Measurements from ENCODE around the gene ZIC4. TPM values are rescaled to one million over a fixed set of nuclear protein-coding genes. Genes with fewer than 3 reads are reported as not detected.

The ZIC4 gene
- polyA plus RNA-seq, 1 of the 3 experiments (the other 2 are of a cell fraction): 1.3 TPM

DNA sequence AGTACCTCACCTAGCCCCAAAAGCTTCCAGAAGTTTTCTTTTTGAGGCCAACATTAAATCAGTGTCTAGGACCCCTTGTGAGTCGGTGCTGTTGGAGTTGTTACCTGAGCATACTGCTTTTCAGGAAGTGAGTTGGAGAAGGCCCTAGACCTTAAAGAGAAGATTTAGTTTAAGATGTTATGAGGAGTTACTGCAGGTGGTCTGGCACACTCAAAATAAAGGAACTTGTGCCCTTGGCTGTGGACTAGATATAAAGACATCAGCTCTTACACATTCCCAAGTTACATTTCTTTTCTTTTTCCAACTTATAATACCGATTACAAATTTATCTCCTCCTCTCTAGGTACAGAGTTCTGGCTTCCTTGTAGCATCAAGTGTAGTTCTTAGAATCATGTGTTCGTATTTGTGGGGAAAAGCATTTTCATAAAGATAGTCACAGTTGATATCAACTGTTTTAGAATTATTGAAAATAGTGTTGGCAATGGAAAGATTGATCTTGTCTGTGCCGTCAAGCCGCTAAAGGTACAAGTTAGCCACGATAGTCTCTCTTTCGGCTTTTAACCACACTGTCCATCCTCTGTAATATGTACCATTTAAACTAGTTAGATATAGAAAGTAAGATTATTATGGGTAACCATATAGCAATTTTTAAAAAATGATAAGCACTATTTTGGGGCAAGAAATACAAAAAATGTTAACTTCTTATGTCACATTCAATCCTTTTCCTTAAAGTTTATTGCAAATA is 11.4 kb upstream of the ZIC4 start:
- WGBS (ENCODE audit: low lambda C conversion rate): 79% methylated on average over 7 of the region's 7 CpGs
- H3K9me3 ChIP-seq: no peaks in the 10 kb centered on the region
- H3K9ac ChIP-seq: no peak overlapping the region
- H3K4me3 ChIP-seq (ENCODE audit: low read depth in 2 of 2, low read length in 1 of 2): no peak overlapping the region
- H3K27me3 ChIP-seq (ENCODE audit: insufficient read depth): peaks cover 60% of the 10 kb centered on the region
- H3K4me2 ChIP-seq: no peak overlapping the region
- no peaks in the 10 kb centered on the region for H3F3A ChIP-seq (replicated peaks; ENCODE audit: insufficient read depth)
- TF ChIP-seq RCOR1 (IDR thresholded peaks at IDR 0.05; ENCODE audit: low read length): no peak
- no peak for TF ChIP-seq TAF1 (IDR thresholded peaks at IDR 0.05; ENCODE audit: borderline replicate concordance, low read depth, low read length)
- TF ChIP-seq JUND (IDR thresholded peaks at IDR 0.05): no peak
- TF ChIP-seq, protein P1, sequence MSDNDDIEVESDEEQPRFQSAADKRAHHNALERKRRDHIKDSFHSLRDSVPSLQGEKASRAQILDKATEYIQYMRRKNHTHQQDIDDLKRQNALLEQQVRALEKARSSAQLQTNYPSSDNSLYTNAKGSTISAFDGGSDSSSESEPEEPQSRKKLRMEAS (IDR thresholded peaks at IDR 0.05; ENCODE audit: low read depth): no peak
- no peak for TF ChIP-seq NFIC (IDR thresholded peaks at IDR 0.05; ENCODE audit: borderline replicate concordance)
- TF ChIP-seq, protein P2, sequence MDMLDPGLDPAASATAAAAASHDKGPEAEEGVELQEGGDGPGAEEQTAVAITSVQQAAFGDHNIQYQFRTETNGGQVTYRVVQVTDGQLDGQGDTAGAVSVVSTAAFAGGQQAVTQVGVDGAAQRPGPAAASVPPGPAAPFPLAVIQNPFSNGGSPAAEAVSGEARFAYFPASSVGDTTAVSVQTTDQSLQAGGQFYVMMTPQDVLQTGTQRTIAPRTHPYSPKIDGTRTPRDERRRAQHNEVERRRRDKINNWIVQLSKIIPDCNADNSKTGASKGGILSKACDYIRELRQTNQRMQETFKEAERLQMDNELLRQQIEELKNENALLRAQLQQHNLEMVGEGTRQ (IDR thresholded peaks at IDR 0.05; ENCODE audit: borderline replicate concordance, low read depth, low read length): no peak
- TF ChIP-seq SMC3 (IDR thresholded peaks at IDR 0.05; ENCODE audit: low read depth, low read length): no peak
- no peak for TF ChIP-seq GABPA (IDR thresholded peaks at IDR 0.05; ENCODE audit: low read depth)
- TF ChIP-seq POLR2AphosphoS5 (IDR thresholded peaks at IDR 0.05; ENCODE audit: low read depth, low read length): no peak
- no peak for TF ChIP-seq ELF1 (IDR thresholded peaks at IDR 0.05)
- TF ChIP-seq NRF1 (IDR thresholded peaks at IDR 0.05; ENCODE audit: low read depth, low read length): no peak
- TF ChIP-seq MEF2A (IDR thresholded peaks at IDR 0.05; ENCODE audit: borderline replicate concordance, low read depth): no peak
- TF ChIP-seq RFX5 (IDR thresholded peaks at IDR 0.05; ENCODE audit: low read length): no peak
- no peak for TF ChIP-seq TEAD4 (IDR thresholded peaks at IDR 0.05; ENCODE audit: borderline replicate concordance, insufficient read depth)
- TF ChIP-seq RXRA (IDR thresholded peaks at IDR 0.05; ENCODE audit: borderline replicate concordance, low read depth): no peak
- no peak for TF ChIP-seq FOXM1 (IDR thresholded peaks at IDR 0.05; ENCODE audit: low read depth)
- no peaks in the 10 kb centered on the region; a peak in 1 of 4 replicates for H3K4me1 ChIP-seq (ENCODE audit: control insufficient read depth in 1 of 2, insufficient read depth in 2 of 2, low read depth in 1 of 2, low read length in 1 of 2)
- ChIA-PET POLR2A (no interaction called here), CTCF (no interaction called here)
- H4K20me1 ChIP-seq (ENCODE audit: insufficient read depth): no peaks in the 10 kb centered on the region
- H3K79me2 ChIP-seq (ENCODE audit: insufficient read depth): no peaks in the 10 kb centered on the region
- no peak for DNase-seq
- H3K9me2 ChIP-seq: no peaks in the 10 kb centered on the region
- H2AFZ ChIP-seq (ENCODE audit: low read depth): no peak overlapping the region
- no peaks in the 10 kb centered on the region for H3K36me3 ChIP-seq (replicated peaks in 1 of 2; ENCODE audit: control insufficient read depth in 1 of 2, insufficient read depth in 2 of 2, low read length in 1 of 2)
- H3K27ac ChIP-seq (ENCODE audit: low read depth in 2 of 2, low read length in 1 of 2): no peak overlapping the region

DNA sequence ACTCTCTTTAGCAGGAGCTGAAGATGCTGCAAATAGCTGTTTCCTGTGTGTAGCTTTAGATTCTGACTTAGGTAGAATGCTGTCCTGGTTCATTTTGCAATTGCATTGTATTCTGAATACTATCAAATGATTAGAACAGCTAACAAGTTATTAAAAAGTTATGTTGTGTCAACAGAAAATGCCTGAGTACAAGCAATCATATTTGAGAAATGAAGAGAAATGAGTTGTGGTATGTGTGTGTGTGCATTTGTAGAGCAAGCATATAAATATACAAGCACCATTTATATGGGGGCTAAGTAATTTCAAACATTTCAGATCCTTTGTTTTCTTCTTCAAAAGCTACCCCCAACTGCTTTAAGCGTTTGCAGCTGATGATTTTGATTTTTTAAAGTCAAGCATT is 10.6 kb upstream of the ZIC4 start:
- Histone ChIP-seq H3K4me2 (no peak overlapping the region), H3K4me3 (ENCODE audit: low read depth in 2 of 2, low read length in 1 of 2) (no peak overlapping the region), H3K36me3 (replicated peaks in 1 of 2; ENCODE audit: control insufficient read depth in 1 of 2, insufficient read depth in 2 of 2, low read length in 1 of 2) (no peaks in the 10 kb centered on the region), H3K4me1 (ENCODE audit: control insufficient read depth in 1 of 2, insufficient read depth in 2 of 2, low read depth in 1 of 2, low read length in 1 of 2) (no peaks in the 10 kb centered on the region; a peak in 1 of 4 replicates), H3K9me2 (no peaks in the 10 kb centered on the region), H3K27ac (ENCODE audit: low read depth in 2 of 2, low read length in 1 of 2) (no peak overlapping the region), H3F3A (replicated peaks; ENCODE audit: insufficient read depth) (no peaks in the 10 kb centered on the region), H3K9me3 (no peaks in the 10 kb centered on the region), H3K79me2 (ENCODE audit: insufficient read depth) (no peaks in the 10 kb centered on the region), H2AFZ (ENCODE audit: low read depth) (no peak overlapping the region), H3K9ac (no peak overlapping the region), H3K27me3 (ENCODE audit: insufficient read depth) (peaks cover 58% of the 10 kb centered on the region), H4K20me1 (ENCODE audit: insufficient read depth) (no peaks in the 10 kb centered on the region)
- 33% methylated on average over 1 of the region's 1 CpG for WGBS (ENCODE audit: low lambda C conversion rate)
- CTCF ChIA-PET: interaction anchor here (0.7 kb wide), 1 partner anchor 313 kb away, joined by 3 read pairs; no protein-coding TSS in a partner anchor
- POLR2A ChIA-PET: no interaction called here
- no peak for DNase-seq
- TF ChIP-seq FOSL2 (IDR thresholded peaks at IDR 0.05; ENCODE audit: borderline replicate concordance, low read depth): no peak
- TF ChIP-seq GATA2 (CRISPR knock-in tag; IDR thresholded peaks at IDR 0.05): no peak
- no peak for TF ChIP-seq RXRA (IDR thresholded peaks at IDR 0.05; ENCODE audit: borderline replicate concordance, low read depth)
- no peak for TF ChIP-seq EP300 (IDR thresholded peaks at IDR 0.05; ENCODE audit: borderline replicate concordance in 1 of 2, low read depth in 1 of 2, low read length in 1 of 2)
- TF ChIP-seq, protein P3, sequence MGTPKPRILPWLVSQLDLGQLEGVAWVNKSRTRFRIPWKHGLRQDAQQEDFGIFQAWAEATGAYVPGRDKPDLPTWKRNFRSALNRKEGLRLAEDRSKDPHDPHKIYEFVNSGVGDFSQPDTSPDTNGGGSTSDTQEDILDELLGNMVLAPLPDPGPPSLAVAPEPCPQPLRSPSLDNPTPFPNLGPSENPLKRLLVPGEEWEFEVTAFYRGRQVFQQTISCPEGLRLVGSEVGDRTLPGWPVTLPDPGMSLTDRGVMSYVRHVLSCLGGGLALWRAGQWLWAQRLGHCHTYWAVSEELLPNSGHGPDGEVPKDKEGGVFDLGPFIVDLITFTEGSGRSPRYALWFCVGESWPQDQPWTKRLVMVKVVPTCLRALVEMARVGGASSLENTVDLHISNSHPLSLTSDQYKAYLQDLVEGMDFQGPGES (IDR thresholded peaks at IDR 0.05; ENCODE audit: low read depth, low read length): no peak
- TF ChIP-seq, protein P2 (IDR thresholded peaks at IDR 0.05; ENCODE audit: borderline replicate concordance, low read depth, low read length): no peak
- TF ChIP-seq, protein P4, sequence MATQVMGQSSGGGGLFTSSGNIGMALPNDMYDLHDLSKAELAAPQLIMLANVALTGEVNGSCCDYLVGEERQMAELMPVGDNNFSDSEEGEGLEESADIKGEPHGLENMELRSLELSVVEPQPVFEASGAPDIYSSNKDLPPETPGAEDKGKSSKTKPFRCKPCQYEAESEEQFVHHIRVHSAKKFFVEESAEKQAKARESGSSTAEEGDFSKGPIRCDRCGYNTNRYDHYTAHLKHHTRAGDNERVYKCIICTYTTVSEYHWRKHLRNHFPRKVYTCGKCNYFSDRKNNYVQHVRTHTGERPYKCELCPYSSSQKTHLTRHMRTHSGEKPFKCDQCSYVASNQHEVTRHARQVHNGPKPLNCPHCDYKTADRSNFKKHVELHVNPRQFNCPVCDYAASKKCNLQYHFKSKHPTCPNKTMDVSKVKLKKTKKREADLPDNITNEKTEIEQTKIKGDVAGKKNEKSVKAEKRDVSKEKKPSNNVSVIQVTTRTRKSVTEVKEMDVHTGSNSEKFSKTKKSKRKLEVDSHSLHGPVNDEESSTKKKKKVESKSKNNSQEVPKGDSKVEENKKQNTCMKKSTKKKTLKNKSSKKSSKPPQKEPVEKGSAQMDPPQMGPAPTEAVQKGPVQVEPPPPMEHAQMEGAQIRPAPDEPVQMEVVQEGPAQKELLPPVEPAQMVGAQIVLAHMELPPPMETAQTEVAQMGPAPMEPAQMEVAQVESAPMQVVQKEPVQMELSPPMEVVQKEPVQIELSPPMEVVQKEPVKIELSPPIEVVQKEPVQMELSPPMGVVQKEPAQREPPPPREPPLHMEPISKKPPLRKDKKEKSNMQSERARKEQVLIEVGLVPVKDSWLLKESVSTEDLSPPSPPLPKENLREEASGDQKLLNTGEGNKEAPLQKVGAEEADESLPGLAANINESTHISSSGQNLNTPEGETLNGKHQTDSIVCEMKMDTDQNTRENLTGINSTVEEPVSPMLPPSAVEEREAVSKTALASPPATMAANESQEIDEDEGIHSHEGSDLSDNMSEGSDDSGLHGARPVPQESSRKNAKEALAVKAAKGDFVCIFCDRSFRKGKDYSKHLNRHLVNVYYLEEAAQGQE (IDR thresholded peaks at IDR 0.05; ENCODE audit: low read depth, low read length): no peak
- TF ChIP-seq GABPA (IDR thresholded peaks at IDR 0.05; ENCODE audit: low read depth): no peak
- TF ChIP-seq NFIC (IDR thresholded peaks at IDR 0.05; ENCODE audit: borderline replicate concordance): no peak
